Cortex of kidney (tissue), 1 donor: ENCODE results near the gene DBN1.

Experiments
- DNase-seq: peaks from one replicate; lab custom pipeline; 2025; lab: John Stamatoyannopoulos, UW

Gene DBN1

DNA sequence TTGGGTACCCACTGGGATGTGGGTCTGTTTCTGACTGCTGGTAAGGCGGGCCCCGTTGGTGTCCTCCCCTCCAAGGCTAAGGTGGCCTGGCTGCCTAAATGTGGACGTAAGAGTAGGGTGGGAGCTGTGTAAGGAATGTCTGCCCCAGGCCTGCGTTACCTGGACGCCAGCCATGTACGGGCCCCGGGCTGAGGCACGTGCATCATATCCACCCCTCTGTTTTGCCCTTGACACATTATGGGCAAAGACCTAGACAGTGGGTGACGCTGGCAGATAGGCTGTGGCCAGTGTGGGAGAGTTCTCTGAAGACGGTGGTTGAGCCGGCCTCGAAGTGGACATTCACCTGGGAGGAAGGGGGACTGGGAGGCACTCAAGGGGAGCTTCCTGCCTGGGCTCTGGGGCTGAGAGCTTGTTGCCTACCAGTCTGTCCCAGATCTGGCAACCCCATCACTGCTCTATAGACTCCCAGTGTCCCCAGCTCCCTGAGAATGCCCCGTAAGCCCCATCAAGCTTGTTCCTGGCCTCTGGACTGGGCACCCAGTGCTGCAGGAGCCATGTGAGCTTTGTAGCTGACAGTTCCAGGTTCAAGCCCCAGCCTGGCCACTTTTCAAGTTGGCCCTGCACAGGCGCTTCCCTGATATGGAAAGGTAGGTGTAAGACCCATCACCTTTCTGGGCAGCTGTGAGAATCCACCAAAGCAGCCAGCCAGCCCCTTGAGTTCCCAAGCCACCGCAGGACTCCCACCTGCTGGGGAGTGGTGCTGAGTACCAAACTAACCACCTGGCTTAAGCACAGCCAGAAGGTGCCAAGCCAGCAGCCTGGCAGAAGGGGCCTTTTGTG, 30.1 kb downstream of the DBN1 start:
- DNase-seq, result no peak

DNA sequence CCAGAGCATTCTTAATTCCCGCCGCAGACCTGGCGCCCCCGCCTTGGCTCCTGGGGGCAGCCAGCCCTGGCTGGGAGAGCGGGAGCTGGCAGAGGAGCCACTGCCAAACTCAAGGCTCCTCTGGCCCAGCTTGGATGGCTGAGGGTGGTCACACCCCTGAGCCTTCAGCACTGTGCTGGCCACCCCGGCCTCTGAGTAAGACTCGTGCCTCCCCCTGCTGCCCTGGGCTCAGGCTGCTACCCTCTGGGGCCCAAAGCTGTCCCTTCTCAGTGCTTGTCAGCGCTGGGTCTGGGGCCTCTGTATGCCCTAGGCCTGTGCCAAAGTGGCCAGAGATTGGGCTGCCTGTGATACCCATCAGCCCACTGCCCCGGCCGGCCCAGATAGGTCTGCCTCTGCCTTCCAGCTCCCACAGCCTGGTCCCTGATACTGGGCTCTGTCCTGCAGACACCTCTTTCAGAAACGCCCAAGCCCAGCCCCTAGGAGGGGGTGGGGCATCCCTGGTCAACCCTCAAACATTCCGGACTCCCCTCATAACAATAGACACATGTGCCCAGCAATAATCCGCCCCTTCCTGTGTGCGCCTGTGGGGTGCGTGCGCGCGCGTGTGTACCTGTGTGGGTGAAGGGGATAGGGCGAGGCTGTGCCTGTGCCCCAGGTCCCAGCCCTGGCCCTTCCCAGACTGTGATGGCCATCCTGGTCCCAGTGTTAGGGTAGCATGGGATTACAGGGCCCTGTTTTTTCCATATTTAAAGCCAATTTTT, 31.2 kb downstream of the DBN1 start:
- no peak for DNase-seq

DNA sequence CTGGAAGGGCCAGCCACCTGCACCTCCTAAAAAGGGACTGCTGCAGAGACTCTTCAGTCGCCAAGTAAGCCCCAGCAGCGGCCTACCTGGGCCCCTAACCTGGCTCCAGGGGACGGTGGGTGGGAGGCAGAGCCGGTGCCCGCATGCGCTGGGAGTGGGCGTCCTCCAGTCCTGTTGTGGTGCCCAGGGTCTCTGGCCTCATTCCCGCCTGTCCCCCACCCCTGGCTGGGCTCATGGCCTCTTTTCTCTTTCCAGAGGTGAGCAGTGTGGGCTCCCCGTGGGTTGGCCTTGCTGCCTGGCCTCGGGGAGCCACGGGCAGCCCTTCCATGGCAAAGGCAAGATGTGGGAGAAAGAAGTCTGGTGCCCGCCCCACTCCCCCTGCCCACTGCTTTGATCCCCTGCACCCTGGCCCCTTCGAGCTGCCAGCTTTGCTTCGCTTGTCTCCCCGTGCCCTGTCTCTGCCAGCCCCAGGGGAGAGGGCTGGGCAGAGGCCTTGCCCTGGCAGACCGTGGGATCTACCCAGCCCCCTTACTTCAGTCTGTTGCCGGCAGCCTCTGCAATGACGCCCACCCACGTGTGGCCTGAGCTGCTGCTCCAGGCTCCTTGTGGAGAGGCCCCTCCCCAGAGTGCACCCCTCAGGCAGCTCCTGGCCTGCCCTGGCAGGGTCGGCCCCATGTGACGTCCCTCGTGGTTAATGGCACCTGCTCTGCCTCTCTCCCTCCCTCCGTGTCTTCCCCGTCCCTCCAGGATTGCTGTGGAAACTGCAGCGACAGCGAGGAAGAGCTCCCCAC, 32.2 kb downstream of the DBN1 start:
- no peak for DNase-seq

DNA sequence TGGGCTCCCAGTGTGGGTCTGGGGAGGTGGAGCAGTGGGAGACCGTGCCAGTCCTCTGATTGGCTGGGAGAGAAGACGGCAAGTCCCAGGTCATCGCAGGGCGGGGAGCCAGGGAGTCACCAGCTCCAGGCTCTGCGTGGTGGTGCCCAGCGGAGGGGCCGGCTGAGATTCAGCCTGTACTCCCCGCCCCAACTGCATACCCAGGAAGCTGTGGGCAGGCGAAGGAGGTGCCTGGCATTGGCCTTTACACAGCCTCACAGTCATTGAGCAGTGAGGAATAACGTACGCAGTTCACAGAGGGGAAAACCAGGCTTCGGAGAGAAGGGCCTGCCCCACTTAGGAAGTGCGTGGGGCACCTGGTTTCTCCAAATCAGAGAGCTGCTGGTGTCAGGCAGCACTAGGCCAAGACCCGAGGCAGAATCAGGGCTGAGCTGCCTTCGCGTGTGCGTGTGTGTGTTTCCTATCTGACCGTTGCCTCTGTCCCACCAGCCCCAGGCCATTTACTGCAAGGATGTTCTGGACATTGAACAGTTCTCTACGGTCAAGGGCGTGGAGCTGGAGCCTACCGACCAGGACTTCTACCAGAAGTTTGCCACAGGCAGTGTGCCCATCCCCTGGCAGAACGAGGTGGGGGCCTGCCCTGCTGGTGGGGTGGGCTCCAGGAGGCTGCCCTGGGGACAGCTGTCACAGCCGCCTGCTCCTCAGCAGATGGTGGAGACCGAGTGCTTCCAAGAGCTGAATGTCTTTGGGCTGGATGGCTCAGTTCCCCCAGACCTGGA, 33.0 kb downstream of the DBN1 start:
- no peak for DNase-seq

DNA sequence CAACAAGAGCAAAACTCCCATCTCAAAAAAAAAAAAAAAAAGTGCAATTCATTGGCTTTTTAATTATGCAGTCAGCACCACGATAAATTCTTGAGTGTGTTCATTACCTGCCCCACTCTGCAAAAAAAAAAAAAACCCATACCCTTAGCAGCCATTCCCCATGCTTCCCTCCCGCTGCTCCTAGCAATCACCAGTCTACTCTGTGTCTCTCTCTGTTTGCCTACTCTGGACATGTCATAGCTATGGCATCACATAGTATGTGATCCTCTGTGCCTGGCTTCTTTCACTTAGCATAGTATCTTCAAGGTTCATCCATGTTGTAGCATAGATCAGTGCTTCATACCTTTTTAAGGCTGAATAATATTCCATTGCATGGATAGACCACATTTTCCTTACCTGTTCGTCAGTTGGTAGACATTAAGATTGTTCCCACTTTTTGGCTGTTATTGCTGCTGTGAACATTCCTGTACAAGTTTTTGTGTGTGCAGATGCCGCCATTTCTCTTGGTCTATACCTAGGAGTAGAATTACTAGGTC, 33.8 kb downstream of the DBN1 start:
- DNase-seq, result no peak

DNA sequence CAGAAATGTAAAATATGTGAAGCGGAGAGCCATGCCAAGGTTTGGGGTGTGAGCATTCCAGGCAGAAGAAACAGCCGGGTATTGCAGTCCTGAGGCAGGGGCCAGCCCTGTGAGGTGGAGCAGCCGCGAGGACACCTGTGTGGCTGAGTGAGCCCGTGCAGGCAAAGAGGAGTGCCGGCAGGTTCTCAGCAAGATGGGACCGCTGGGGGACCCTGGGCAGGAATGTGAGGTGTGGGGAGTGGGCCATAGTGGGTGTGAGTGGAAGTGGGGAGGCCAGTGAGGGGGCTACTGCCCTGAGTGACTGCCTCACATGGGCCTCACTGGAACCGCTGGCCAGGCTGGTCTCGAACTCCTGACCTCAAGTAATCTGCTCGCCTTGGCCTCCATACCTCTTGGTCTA, 35.0 kb downstream of the DBN1 start:
- DNase-seq, result no peak

DNA sequence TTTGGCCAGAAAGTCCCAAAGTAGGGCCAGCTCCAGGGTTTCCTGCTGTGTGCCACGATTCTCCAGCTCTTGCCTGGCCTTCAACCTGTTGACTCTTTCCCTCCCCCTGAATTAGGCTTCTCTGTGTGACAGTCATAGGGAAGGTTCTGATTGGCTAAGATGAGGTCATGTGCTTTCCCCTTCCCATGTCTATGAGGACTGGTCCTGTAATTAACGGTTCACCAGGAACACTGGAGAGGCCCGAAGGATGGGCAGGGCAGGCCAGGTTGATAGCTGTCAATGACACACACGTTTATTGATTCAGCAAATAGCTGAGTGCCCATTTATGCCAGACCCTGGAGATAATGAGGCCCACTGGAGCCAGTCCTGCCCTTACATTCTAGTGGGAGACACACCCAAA, 35.8 kb downstream of the DBN1 start:
- no peak for DNase-seq

DNA sequence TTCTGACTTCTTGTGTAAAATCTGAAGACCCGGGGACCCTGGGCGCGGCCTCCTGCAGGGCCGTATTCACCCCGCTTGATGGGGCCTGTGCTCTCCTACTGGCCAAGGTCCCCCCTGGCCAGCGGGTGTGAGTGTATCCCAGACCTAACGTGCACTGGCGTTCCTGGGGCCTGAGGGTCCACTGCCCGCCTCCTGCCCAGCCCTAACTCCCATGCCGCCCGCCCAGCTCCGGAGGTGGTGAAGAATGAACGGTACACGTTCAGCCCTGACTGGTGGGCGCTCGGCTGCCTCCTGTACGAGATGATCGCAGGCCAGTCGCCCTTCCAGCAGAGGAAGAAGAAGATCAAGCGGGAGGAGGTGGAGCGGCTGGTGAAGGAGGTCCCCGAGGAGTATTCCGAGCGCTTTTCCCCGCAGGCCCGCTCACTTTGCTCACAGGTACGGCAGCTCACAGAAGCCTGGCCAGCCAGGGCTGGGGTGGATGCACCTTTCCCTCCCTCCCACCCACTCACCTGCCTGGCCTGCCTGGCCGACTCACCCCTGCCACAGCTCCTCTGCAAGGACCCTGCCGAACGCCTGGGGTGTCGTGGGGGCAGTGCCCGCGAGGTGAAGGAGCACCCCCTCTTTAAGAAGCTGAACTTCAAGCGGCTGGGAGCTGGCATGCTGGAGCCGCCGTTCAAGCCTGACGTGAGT, 37.4 kb downstream of the DBN1 start:
- DNase-seq, result no peak

DNA sequence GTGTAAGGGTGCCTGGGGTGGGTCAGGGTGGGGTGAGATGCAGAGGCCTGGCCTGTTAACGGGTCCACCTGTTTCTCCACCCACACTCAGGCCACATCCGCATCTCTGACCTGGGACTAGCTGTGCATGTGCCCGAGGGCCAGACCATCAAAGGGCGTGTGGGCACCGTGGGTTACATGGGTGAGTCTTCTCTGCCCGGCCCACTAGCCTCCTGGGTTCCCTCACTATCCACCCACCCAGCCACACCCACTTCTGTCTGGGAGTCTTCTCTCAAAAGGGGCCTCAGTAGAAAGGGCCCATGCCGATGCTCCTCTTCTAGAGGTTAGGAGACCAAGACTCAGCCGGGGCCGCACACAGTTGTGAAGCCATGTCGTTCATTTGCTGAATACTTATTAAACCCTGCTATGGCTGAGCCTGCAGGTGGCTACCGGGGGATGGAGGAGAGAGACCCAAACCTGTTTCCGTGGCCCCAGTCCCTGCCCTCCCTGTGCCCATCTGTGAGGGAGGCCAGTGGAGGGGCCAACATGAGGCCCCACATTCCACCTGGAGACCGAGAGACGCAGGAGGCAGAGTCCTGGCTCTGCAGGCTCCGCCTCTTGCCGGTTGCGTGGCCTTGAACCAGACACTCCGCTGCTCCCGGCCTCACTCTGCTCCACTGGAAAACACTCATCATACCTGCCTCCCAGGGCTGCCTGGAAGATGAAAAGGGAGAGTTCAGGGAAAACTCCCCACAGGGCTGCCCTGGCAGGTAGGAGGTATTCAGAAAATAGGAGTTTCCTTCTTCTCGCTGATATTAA, 38.3 kb downstream of the DBN1 start:
- no peak for DNase-seq

DNA sequence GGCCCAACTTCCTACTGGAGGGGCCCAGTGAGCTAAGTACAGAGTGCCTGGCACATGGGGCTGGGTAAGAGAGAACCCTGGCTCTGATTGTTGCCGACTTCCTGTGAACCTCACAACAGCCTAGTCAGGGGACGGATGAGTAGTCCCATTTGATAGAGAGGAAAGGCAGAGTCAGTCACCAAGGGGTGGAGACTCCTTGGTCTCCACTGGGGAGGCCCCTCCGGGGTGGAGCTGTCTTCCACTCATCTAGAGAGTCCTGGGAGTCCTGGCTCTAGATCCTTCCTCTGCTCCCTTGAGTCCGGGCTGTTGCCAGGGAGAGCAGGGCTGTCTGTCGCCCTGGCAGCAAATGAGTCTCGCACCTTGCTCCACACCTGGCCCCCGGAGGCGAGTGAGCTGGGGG, 39.0 kb downstream of the DBN1 start:
- DNase-seq, result no peak

DNA sequence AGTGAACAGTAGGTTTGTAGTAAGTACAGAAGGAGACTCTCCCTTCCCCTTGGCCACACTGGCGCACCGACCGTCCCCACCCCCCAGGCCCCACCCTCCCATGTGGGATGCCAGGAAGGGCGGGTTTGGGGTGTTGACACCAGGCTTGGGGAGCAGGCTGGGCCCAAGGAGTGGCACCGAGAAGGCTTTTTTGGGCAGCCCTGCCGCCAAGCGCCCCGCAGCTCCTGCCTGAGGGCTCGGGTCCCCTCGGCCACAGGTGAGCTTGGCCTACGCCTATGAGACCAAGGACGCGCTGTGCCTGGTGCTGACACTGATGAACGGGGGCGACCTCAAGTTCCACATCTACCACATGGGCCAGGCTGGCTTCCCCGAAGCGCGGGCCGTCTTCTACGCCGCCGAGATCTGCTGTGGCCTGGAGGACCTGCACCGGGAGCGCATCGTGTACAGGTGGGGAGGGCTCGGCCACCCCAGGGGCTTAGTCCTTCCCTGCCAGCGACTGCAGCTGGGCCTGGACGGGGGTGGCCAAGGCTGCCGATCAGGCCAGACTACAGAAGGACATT, 39.7 kb downstream of the DBN1 start:
- no peak for DNase-seq

DNA sequence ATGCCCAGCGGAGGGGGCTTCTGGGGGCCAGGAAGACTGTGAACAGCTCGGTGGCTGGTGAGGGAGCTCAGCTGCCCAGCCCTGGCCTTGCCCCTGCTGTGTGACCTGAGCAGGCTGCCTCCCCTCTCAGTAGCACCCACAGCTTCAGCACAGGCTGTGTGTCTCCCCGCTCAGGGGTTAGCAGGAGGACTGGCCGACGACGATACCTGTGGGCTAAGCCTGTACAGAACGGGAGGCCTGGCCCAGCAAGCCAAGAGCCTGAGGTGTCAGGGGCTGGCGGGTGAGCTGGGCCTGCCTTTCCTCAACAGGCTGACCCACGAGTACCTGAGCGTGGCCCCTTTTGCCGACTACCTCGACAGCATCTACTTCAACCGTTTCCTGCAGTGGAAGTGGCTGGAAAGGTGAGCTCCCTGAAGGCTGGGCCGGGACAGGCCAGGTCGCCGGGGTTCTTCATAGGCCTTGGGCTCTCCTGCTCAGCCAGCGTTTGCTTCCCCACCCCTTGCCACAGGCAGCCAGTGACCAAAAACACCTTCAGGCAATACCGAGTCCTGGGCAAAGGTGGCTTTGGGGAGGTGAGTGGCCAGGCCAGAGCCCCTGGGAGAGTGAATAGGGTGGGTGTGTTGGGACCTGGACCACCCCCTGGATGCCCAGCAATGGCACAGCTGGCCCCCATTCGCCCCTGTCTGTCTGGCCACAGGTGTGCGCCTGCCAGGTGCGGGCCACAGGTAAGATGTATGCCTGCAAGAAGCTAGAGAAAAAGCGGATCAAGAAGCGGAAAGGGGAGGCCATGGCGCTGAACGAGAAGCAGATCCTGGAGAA, 40.4 kb downstream of the DBN1 start:
- DNase-seq, result no peak

DNA sequence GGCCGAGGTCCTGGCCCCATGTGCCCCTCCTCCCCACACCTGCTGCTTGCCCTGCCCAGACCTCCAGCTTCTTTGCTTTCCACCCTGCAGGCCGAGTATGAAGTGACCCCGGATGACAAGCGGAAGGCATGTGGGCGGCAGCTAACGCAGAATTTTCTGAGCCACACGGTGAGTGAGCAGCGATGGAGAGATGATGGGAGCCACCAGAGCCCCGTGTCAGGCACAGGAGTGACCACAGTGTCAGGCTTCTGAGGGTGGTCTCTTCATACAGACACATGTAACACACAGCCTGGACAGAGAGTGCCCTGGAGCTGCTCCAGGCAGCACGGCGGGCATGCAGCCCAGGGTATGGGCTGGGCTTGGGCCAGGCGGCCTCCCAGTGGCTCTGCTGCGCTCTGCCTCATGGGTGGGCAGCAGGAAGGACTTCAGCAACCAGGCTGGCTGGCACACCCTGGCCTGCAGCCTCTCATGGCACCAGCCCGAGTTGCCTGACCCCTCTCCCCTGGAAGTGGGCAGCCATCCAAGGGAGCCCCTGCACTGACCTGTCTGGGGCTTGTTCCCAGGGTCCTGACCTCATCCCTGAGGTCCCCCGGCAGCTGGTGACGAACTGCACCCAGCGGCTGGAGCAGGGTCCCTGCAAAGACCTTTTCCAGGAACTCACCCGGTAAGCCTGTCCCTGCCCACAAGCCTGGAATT, 41.1 kb downstream of the DBN1 start:
- DNase-seq, result no peak

DNA sequence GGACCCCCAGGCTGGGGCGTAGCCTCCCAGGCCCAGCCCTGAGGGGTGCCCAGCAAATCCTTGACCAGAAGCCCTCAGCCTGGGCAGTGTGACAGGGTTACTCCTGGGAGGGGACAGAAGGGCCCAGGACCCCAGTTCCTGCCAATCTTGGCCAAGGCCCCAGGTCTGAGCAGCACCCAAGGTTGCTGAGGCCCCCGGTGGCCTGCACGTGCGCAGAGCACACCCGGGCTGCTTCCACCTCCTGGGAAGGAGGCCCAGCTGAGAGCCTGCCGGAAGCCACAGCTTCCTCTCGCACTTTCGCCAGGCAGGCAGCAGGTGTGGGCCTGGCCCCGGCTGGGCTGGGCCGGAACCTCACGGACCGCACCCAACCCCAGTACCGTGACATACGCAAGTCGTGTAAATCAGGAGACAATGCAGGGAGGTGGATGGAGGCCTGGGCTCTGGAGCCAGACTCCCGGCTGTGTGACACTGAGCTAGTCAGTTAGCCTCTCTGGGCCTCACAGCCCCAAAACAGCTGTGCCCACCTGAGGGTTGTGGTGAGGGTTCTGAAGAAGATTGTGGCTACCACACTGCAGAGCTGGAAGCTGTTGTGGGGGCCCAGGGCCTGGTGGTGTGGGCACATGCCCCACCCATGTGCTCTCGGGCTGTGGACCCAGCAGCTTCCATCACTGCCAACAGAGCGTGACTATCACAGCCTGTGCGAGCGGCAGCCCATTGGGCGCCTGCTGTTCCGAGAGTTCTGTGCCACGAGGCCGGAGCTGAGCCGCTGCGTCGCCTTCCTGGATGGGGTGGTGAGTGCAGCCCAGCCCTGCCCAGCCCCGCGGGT, 41.9 kb downstream of the DBN1 start:
- no peak for DNase-seq

DNA sequence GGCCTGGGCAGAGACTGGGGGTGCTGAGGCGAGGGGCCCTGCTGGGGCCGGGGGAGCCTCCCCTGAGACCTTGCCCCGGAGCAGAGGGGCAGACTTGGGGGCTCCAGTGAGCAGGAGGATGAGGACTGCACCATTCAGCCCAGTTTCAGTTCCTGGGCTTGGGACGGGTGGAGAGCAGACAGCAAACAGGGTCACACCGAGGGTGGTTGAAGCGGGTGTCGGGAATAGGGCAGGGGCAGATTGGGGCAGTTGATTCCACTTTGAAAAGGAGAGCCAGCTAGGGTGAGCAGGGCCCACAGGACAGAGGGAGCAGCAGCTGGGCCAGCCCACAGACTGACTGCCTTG, 42.5 kb downstream of the DBN1 start:
- no peak for DNase-seq

DNA sequence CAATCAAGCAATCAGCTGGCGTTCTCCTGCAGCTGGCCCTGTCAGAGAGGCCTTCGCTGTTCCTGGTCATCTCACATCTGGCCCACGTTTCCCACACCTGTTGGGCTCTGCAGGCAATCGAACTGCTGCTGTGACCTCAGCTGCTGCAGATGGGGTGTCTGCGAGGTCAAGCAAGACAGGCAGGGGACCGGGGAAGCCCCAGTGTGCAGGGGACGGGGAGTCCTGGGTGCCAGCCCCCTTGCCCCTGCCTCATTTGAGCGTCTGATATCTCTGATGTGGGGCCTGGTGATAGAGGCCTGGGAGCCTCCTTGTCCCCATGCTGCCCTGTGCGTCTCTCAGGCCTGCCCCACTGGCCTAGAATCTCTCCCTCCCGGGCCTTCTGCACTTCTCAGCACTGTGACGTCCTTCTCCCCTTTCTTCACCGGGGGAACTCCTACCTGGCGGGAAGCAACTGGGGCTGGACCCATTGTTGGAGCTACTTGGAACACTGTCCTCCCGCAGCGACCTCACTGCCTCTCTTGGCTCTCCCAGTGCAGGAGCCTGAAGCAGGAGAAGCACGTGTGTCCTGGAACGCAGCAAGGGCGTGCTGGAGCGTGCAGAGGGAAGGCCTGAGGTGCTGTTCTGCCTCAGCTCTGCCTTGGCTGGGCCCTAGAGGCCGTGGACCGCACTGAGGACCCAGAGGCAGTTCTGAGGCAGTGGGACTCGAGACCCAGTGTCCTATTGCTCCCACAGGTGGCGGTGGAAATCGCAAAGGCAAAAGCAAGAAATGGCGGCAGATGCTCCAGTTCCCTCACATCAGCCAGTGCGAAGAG, 43.1 kb downstream of the DBN1 start:
- no peak for DNase-seq
